Liver (tissue), 9 donors: ENCODE data around the gene POLN. TPM values are rescaled to one million over a fixed set of nuclear protein-coding genes. Genes with fewer than 3 reads are reported as not detected.

ENCODE experiments used
- DNase-seq: peaks from one replicate; pipeline ENCODE4 v3.0.0-alpha.2; 2017; ENCODE audit warnings: low spot score
- H3K27ac ChIP-seq, 2 donors: one replicate each; pipeline ENCODE4 v1.7.0; 2013; ENCODE audit warnings: inconsistent platforms in 2 of 2, low read length in 2 of 2, control low read depth in 1 of 2, low read depth in 1 of 2, mild to moderate bottlenecking in 1 of 2
- H3K27me3 ChIP-seq, 4 donors: one replicate each; pipeline versions ENCODE4 v1.6.1 to v1.7.0; 2013; ENCODE audit warnings: low read length in 3 of 4, inconsistent platforms in 1 of 4, mild to moderate bottlenecking in 1 of 4, moderate library complexity in 1 of 4; ENCODE audit not compliant: control insufficient read depth in 4 of 4, insufficient read depth in 4 of 4
- H3K36me3 ChIP-seq, 4 donors: one replicate each; pipeline versions ENCODE4 v1.6.1 to v1.7.0; 2013; ENCODE audit warnings: low read length in 3 of 4, mild to moderate bottlenecking in 3 of 4, low read depth in 1 of 4, moderate library complexity in 1 of 4; ENCODE audit not compliant: control insufficient read depth in 4 of 4, insufficient read depth in 3 of 4
- H3K4me1 ChIP-seq, 4 donors: one replicate each; pipeline versions ENCODE4 v1.6.1 to v1.7.0; 2013; ENCODE audit warnings: low read length in 3 of 4, mild to moderate bottlenecking in 3 of 4, moderate library complexity in 1 of 4; ENCODE audit not compliant: control insufficient read depth in 4 of 4, insufficient read depth in 4 of 4
- H3K4me3 ChIP-seq, 3 donors: one replicate each; pipeline versions ENCODE4 v1.6.1 to v1.7.0; 2013; ENCODE audit warnings: low read length in 3 of 3, control low read depth in 1 of 3, low read depth in 1 of 3, mild to moderate bottlenecking in 1 of 3
- H3K9ac ChIP-seq, 2 donors: one replicate each; pipeline ENCODE4 v1.7.0; 2013; ENCODE audit warnings: low read length in 2 of 2, mild to moderate bottlenecking in 2 of 2, moderate library complexity in 2 of 2, control low read depth in 1 of 2, low read depth in 1 of 2
- H3K9me3 ChIP-seq, 4 donors: one replicate each; pipeline versions ENCODE4 v1.6.1 to v1.7.0; 2013; ENCODE audit warnings: low read length in 3 of 4; ENCODE audit not compliant: control insufficient read depth in 4 of 4
- ATF3 ChIP-seq: IDR thresholded peaks from 2 replicates; pipeline ENCODE4 v1.6.1; 2016; ENCODE audit warnings: antibody characterized with exemption
- CTCF ChIP-seq: fragments of 150-350 bp; IDR thresholded peaks from 2 replicates; pipeline ENCODE4 v1.5.1; 2017; ENCODE audit warnings: improper control_type of control experiment, low read depth, low read length; ENCODE audit not compliant: missing input control
- EGR1 ChIP-seq, 2 donors: IDR thresholded peaks; 2 replicates each; pipeline ENCODE4 v1.6.1; 2016 to 2018; ENCODE audit warnings: antibody characterized with exemption in 2 of 2, low read depth in 2 of 2
- FOXA1 ChIP-seq: IDR thresholded peaks from 2 replicates; pipeline ENCODE4 v1.6.1; 2016; ENCODE audit warnings: antibody characterized with exemption
- FOXA2 ChIP-seq: IDR thresholded peaks from 2 replicates; pipeline ENCODE4 v1.6.1; 2016; ENCODE audit warnings: antibody characterized with exemption
- GABPA ChIP-seq, 2 donors: IDR thresholded peaks in 1 of 2; conservative IDR thresholded peaks in 1 of 2; 2 replicates each; pipeline ENCODE4 v1.6.1; 2016; ENCODE audit warnings: antibody characterized with exemption in 2 of 2, mild to moderate bottlenecking in 1 of 2, moderate library complexity in 1 of 2
- HNF4G ChIP-seq: IDR thresholded peaks from 2 replicates; pipeline ENCODE4 v1.6.1; 2016; ENCODE audit warnings: antibody characterized with exemption
- JUND ChIP-seq, 2 donors: IDR thresholded peaks; 2 replicates each; pipeline ENCODE4 v1.6.1; 2016; ENCODE audit warnings: antibody characterized with exemption in 2 of 2
- MAX ChIP-seq: IDR thresholded peaks from 2 replicates; pipeline ENCODE4 v1.6.1; 2016; ENCODE audit warnings: antibody characterized with exemption
- NR2F2 ChIP-seq: IDR thresholded peaks from 2 replicates; pipeline ENCODE4 v1.6.1; 2016; ENCODE audit warnings: antibody characterized with exemption
- RAD21 ChIP-seq, 2 donors: IDR thresholded peaks; 2 replicates each; pipeline ENCODE4 v1.6.1; 2016; ENCODE audit warnings: antibody characterized with exemption in 2 of 2, mild to moderate bottlenecking in 2 of 2
- REST ChIP-seq: IDR thresholded peaks from 2 replicates; pipeline ENCODE4 v1.6.1; 2016; ENCODE audit warnings: antibody characterized with exemption, mild to moderate bottlenecking
- RXRA ChIP-seq, 2 donors: IDR thresholded peaks; 2 replicates each; pipeline ENCODE4 v1.6.1; 2017 to 2018; ENCODE audit warnings: antibody characterized with exemption in 2 of 2, mild to moderate bottlenecking in 1 of 2
- TAF1 ChIP-seq: conservative IDR thresholded peaks from 2 replicates; pipeline ENCODE4 v1.6.1; 2016; ENCODE audit warnings: antibody characterized with exemption, mild to moderate bottlenecking
- YY1 ChIP-seq: IDR thresholded peaks from 2 replicates; pipeline ENCODE4 v1.6.1; 2016; ENCODE audit warnings: antibody characterized with exemption, mild to moderate bottlenecking
- WGBS: extraction: QIAGEN DNeasy Blood & Tissue Kit; methylation state at CpG from one replicate; pipeline ENCODE4 v1.1.7; 2013; 5-methylcytosine and 5-hydroxymethylcytosine counted together
- polyA plus RNA-seq, 2 donors: library from polyadenylated mRNA; stranded (reverse) in 1 of 2; unstranded in 1 of 2; fragments of 200-250 nt in 1 of 2; fragments of >200 nt in 1 of 2; fragmentation: Nextera tagmentation in 1 of 2; extraction: Ambion mirVana in 1 of 2; gene quantifications; one replicate each; pipeline versions ENCODE4 v1.2.1 to v1.2.3, GENCODE V29; 2013 to 2015
- total RNA-seq, 2 donors: library from RNA; depleted of rRNA; stranded (reverse); fragments of >200 nt; gene quantifications; one replicate each; pipeline ENCODE4 v1.2.3, GENCODE V29; 2014
- donor health status: healthy.
- donor health status: healthy.
- donor health status: healthy.
- donor health status: healthy.
- donor health status: healthy.

The POLN gene
- total and polyA plus RNA-seq, 4 donors = 0.44 to 2.3 (median 1.4) TPM

GRCh38 chr4:2289955-2290333, 48.0 kb upstream of the POLN start:
- TF ChIP-seq MAX = no peak
- TF ChIP-seq FOXA2 = no peak
- TF ChIP-seq EGR1 (IDR thresholded peaks at IDR 0.05; ENCODE audit: low read depth in 2 of 2) = no peak
- no peak for TF ChIP-seq YY1
- no peak for TF ChIP-seq RXRA (IDR thresholded peaks at IDR 0.05)
- DNase-seq = no peak
- 94% methylated on average over 11 of the region's 11 CpGs for WGBS

GRCh38 chr4:2289311-2289954, 47.5 kb upstream of the POLN start:
- no peaks in the 10 kb centered on the region for H3K4me1 ChIP-seq
- no peaks in the 10 kb centered on the region for H3K9me3 ChIP-seq
- H3K9ac ChIP-seq = no peak overlapping the region
- DNase-seq = no peak
- TF ChIP-seq HNF4G (no peak), JUND (IDR thresholded peaks at IDR 0.05) (no peak), RAD21 (IDR thresholded peaks at IDR 0.05) (no peak), REST (no peak), FOXA1 (no peak)
- H3K27me3 ChIP-seq = no peaks in the 10 kb centered on the region
- H3K36me3 ChIP-seq = no peaks in the 10 kb centered on the region
- H3K27ac ChIP-seq = no peak overlapping the region
- WGBS = 95% methylated on average over 14 of the region's 14 CpGs
- no peak overlapping the region for H3K4me3 ChIP-seq

More at GRCh38 chr4:2289955-2290333, 48.0 kb upstream of the POLN start:
- H3K36me3 ChIP-seq = no peaks in the 10 kb centered on the region
- no peaks in the 10 kb centered on the region for H3K4me1 ChIP-seq
- H3K4me3 ChIP-seq = no peak overlapping the region
- no peaks in the 10 kb centered on the region for H3K27me3 ChIP-seq
- no peak overlapping the region for H3K9ac ChIP-seq
- H3K27ac ChIP-seq = no peak overlapping the region
- no peaks in the 10 kb centered on the region for H3K9me3 ChIP-seq

- no peak for DNase-seq
- H3K4me3 ChIP-seq = no peak overlapping the region
- no peaks in the 10 kb centered on the region for H3K27me3 ChIP-seq
- no peak overlapping the region for H3K27ac ChIP-seq
- H3K4me1 ChIP-seq = no peaks in the 10 kb centered on the region
- TF ChIP-seq MAX (no peak), EGR1 (IDR thresholded peaks at IDR 0.05; ENCODE audit: low read depth in 2 of 2) (no peak), FOXA1 (no peak), NR2F2 (no peak), ATF3 (no peak), TAF1 (no peak), CTCF (no peak), GABPA (IDR thresholded peaks at IDR 0.05 in 1 of 2, conservative IDR thresholded peaks at IDR 0.05 in 1 of 2) (no peak), RAD21 (IDR thresholded peaks at IDR 0.05) (no peak)
- H3K9me3 ChIP-seq = no peaks in the 10 kb centered on the region
- H3K9ac ChIP-seq = no peak overlapping the region
- H3K36me3 ChIP-seq = no peaks in the 10 kb centered on the region
- 92% methylated on average over 10 of the region's 10 CpGs for WGBS
These were observed 46.2 kb upstream of the POLN start for GRCh38 chr4:2288051-2288541.
